RWPE2 (cell line): ENCODE results near the gene LYL1.
A peak's percentile ranks its signal among the peaks of the same experiment; 100 is the strongest.

Source experiments
- ATAC-seq: fragments of 200-7000 bp; cut with Tn5 transposase; 3 replicates; pipeline ENCODE4 v1.9.1; 2021; ENCODE audit warnings: low read depth
- DNase-seq: peaks from one replicate; pipeline ENCODE4 v3.0.0-alpha.2; 2020; ENCODE audit warnings: low spot score
- H3K27ac ChIP-seq: fragments of 450-650 bp; 2 replicates; pipeline ENCODE4 v1.5.1; 2017; ENCODE audit warnings: mild to moderate bottlenecking; ENCODE audit not compliant: poor library complexity, severe bottlenecking
- H3K27me3 ChIP-seq: fragments of 250-450 bp; sonication (Bioruptor Pico); 2 replicates; pipeline ENCODE4 v1.5.1; 2021; ENCODE audit warnings: mild to moderate bottlenecking, moderate library complexity; ENCODE audit not compliant: insufficient read depth, poor library complexity, severe bottlenecking
- H3K36me3 ChIP-seq: fragments of 250-450 bp; sonication (Bioruptor Pico); 2 replicates; pipeline ENCODE4 v1.5.1; 2020; ENCODE audit warnings: low read depth, mild to moderate bottlenecking, moderate library complexity
- H3K4me1 ChIP-seq: fragments of 250-450 bp; sonication (Bioruptor Pico); 2 replicates; pipeline ENCODE4 v1.5.1; 2021; ENCODE audit warnings: mild to moderate bottlenecking, moderate library complexity; ENCODE audit not compliant: insufficient read depth, poor library complexity, severe bottlenecking
- H3K4me3 ChIP-seq: fragments of 250-450 bp; sonication (Bioruptor Pico); 2 replicates; pipeline ENCODE4 v1.5.1; 2021; ENCODE audit warnings: mild to moderate bottlenecking, moderate library complexity; ENCODE audit not compliant: severe bottlenecking
- H3K9me3 ChIP-seq: fragments of 250-450 bp; sonication (Bioruptor Pico); 2 replicates; pipeline ENCODE4 v1.5.1; 2021; ENCODE audit warnings: mild to moderate bottlenecking, moderate library complexity; ENCODE audit not compliant: severe bottlenecking
- TF ChIP-seq, protein P1 (sequence below): fragments of 450-650 bp; IDR thresholded peaks from one replicate; pipeline ENCODE4 v1.5.1; 2017; ENCODE audit warnings: mild to moderate bottlenecking, moderate library complexity; ENCODE audit not compliant: poor library complexity, severe bottlenecking

LYL1 gene

DNA sequence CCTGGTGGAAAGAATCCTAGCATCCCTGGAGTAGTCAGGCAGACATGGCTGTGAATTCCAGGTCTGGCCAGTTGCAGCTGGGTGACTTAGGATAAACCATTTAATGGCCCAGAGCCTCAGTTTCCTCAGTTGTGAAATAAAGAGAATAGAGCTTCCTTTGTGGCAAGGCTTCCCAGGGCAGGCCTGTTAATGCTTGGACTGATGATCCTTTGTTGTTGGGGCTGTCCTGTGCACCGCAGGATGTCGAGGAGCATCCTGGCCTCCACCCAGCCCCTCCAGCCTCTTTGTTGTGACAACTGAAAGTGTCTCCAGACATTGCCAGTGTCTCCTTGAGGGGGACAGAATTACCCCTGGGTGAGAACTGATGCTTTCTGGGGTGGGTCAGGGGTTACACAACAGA lies 16.3 kb downstream of the LYL1 start:
- Histone ChIP-seq H3K9me3 (no peaks in the 10 kb centered on the region), H3K27ac (no peak overlapping the region), H3K4me1 (no peaks in the 10 kb centered on the region), H3K4me3 (no peak overlapping the region), H3K36me3 (peaks cover 7% of the 10 kb centered on the region; the same call in 1 of the 2 replicates), H3K27me3 (no peaks in the 10 kb centered on the region)
- no peak for ATAC-seq
- TF ChIP-seq, protein P1, sequence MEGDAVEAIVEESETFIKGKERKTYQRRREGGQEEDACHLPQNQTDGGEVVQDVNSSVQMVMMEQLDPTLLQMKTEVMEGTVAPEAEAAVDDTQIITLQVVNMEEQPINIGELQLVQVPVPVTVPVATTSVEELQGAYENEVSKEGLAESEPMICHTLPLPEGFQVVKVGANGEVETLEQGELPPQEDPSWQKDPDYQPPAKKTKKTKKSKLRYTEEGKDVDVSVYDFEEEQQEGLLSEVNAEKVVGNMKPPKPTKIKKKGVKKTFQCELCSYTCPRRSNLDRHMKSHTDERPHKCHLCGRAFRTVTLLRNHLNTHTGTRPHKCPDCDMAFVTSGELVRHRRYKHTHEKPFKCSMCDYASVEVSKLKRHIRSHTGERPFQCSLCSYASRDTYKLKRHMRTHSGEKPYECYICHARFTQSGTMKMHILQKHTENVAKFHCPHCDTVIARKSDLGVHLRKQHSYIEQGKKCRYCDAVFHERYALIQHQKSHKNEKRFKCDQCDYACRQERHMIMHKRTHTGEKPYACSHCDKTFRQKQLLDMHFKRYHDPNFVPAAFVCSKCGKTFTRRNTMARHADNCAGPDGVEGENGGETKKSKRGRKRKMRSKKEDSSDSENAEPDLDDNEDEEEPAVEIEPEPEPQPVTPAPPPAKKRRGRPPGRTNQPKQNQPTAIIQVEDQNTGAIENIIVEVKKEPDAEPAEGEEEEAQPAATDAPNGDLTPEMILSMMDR: no peak
- no peak for DNase-seq

DNA sequence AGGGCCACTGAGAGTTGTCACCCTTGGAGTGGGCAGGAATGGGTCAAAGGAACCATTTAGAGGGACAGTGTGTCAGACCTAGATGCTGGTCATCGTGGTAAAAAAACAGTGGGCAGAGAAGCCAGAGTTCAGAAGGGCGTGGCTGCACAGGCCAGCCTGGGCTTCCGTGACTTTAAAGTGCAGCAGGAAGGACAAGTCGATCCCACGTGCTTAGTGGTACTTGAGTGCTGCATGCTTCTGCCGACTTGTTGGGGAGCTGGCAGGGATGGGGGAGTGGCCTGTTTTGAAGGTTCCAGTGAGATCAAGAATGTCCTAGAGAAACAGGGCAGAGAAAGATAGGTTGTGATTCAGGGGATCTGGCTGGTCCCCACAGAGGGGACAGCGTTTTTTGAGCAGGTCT lies 17.0 kb downstream of the LYL1 start:
- H3K4me1 ChIP-seq: no peaks in the 10 kb centered on the region
- DNase-seq (no peak), ATAC-seq (no peak)
- H3K27me3 ChIP-seq: no peaks in the 10 kb centered on the region
- no peaks in the 10 kb centered on the region for H3K9me3 ChIP-seq
- peaks cover 7% of the 10 kb centered on the region; the same call in 1 of the 2 replicates for H3K36me3 ChIP-seq
- TF ChIP-seq, protein P1: no peak
- no peak overlapping the region for H3K4me3 ChIP-seq
- H3K27ac ChIP-seq: no peak overlapping the region

DNA sequence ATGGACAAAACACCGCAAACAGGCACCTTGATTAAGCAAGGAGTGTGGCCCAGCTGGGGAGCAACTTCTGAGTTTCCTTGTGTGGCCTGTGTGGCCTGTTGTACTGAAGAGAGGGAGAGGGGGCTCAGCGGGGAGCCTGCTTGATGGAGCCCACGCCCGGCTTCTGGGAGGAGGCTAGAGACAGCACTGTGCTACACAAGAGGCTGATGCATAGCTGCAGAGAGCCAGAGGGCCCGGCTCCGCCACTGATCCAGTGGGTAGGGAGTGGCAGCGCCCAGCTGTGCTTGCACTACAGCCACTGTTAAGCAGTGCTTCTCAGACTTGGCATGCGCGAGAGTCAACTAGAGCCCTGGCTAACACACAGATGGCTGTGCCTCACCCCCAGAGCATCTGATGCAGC lies 19.0 kb downstream of the LYL1 start:
- H3K4me1 ChIP-seq: no peaks in the 10 kb centered on the region
- H3K4me3 ChIP-seq: no peak overlapping the region
- peaks cover 14% of the 10 kb centered on the region for H3K36me3 ChIP-seq
- H3K9me3 ChIP-seq: no peaks in the 10 kb centered on the region
- no peak for ATAC-seq
- no peak for DNase-seq
- no peaks in the 10 kb centered on the region for H3K27me3 ChIP-seq
- TF ChIP-seq, protein P1: no peak
- no peak overlapping the region for H3K27ac ChIP-seq

DNA sequence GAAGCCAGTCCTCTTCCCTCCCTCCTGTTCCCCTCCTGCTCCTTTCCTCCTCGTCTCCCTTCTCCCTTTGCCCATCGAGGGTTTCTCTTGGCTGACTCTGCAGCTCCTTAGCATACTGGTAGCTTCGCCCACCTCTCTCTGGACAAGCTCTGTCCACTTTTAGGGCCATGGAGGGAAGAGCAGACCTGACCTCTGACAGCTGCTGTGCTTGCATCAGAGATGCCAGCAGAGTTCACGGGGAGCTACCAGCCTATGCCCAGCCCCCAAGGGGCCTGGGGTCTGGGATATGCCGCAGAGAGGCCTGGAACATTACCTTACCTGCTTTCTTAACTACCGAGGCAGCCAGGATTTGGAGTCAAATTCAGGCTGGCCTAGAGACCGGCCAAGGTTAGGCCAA lies 19.7 kb downstream of the LYL1 start:
- no peaks in the 10 kb centered on the region for H3K4me1 ChIP-seq
- H3K4me3 ChIP-seq: no peak overlapping the region
- H3K9me3 ChIP-seq: no peaks in the 10 kb centered on the region
- TF ChIP-seq, protein P1: no peak
- H3K27me3 ChIP-seq: no peaks in the 10 kb centered on the region
- no peak overlapping the region for H3K27ac ChIP-seq
- H3K36me3 ChIP-seq: peaks cover 14% of the 10 kb centered on the region
- ATAC-seq (no peak), DNase-seq (no peak)

DNA sequence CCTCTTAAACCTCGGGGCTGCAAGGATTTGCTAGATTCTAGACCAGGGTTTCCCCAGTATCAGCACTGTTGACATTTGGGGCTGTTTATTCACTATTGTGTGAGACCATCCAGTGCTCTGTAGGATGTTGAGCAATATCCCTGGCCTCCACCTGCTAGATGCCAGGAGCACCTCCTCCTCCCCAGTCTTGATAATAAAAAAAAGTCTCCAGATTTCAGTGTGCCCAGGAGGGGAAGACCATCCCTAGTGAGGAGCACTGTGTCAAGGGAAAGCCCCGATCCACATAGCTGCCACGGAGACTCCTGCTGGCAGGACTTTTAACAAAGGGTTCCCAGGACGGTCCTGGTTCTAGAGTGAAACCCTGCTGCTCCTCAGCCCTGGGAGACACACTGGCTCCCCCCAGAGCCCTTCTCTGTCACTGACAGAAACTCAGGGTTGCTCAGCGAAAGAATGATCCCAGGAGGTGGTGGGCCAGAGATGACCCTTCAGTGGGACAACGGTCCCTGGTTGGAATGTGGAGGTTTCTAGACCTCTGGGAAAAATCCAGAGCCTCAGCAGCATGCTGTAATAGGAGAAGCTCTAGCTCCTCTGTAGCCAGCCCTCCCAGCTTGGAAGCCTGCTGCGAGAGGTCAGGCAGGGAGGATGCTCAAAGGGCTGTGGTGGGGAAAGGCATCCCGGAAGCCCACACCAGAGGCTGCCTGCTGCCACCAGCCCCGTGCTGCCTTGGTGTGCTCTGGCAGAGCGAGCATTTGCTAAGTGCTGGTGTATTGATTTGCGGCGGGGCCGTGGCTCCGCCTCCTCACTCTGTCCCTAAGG lies 20.3 kb downstream of the LYL1 start:
- Histone ChIP-seq H3K4me3 (no peak overlapping the region), H3K27me3 (no peaks in the 10 kb centered on the region), H3K4me1 (no peaks in the 10 kb centered on the region), H3K27ac (no peak overlapping the region), H3K36me3 (peaks cover 14% of the 10 kb centered on the region), H3K9me3 (no peaks in the 10 kb centered on the region)
- ATAC-seq (0 out of 3 replicates have a peak, but pooled peaks have one; percentile 14), DNase-seq (no peak)
- TF ChIP-seq, protein P1: no peak
